HepG2 (cell line): ENCODE data around the gene NR1H2. TPM values are rescaled to one million over a fixed set of nuclear protein-coding genes. Genes with fewer than 3 reads are reported as not detected.

Experiments used
- CAMTA2 ChIP-seq: sonication (generic); formaldehyde crosslinking; IDR thresholded peaks from 2 replicates; pipeline ENCODE4 v1.4.0; 2020; ENCODE audit warnings: mild to moderate bottlenecking, missing genetic modification reagents, borderline replicate concordance
- CHD2 ChIP-seq: IDR thresholded peaks from 2 replicates; pipeline ENCODE4 v1.6.1; 2011; ENCODE audit warnings: low read depth, low read length, improper control_type of control experiment
- DBP ChIP-seq: sonication (generic); formaldehyde crosslinking; IDR thresholded peaks from 2 replicates; pipeline ENCODE4 v1.4.0; 2020; ENCODE audit warnings: missing genetic modification reagents; ENCODE audit errors: not compliant biosample characterization
- DZIP1 ChIP-seq: sonication (generic); formaldehyde crosslinking; IDR thresholded peaks from 2 replicates; pipeline ENCODE4 v1.5.0; 2020; ENCODE audit warnings: mild to moderate bottlenecking, missing genetic modification reagents
- HDAC1 ChIP-seq: sonication (generic); formaldehyde crosslinking; IDR thresholded peaks from 2 replicates; pipeline ENCODE4 v1.5.1; 2020; ENCODE audit warnings: mild to moderate bottlenecking, missing genetic modification reagents
- HMG20A ChIP-seq: IDR thresholded peaks from 2 replicates; pipeline ENCODE4 v1.6.1; 2016; ENCODE audit warnings: borderline replicate concordance
- JUN ChIP-seq: sonication (generic); formaldehyde crosslinking; IDR thresholded peaks from 2 replicates; pipeline ENCODE4 v1.4.0; 2020; ENCODE audit warnings: mild to moderate bottlenecking, missing genetic modification reagents
- MYPOP ChIP-seq: sonication (generic); formaldehyde crosslinking; IDR thresholded peaks from 2 replicates; pipeline ENCODE4 v1.8.1; 2023; ENCODE audit warnings: mild to moderate bottlenecking, moderate library complexity, missing genetic modification reagents
- NKX3-1 ChIP-seq: sonication (generic); formaldehyde crosslinking; IDR thresholded peaks from 2 replicates; pipeline ENCODE4 v1.5.0; 2020; ENCODE audit warnings: missing genetic modification reagents
- RFXANK ChIP-seq: IDR thresholded peaks from 2 replicates; pipeline ENCODE4 v1.6.1; 2016
- SALL1 ChIP-seq: sonication (generic); formaldehyde crosslinking; IDR thresholded peaks from 2 replicates; pipeline ENCODE4 v1.8.0; 2022; ENCODE audit warnings: mild to moderate bottlenecking, missing genetic modification reagents
- STAT6 ChIP-seq: sonication (generic); formaldehyde crosslinking; IDR thresholded peaks from 2 replicates; pipeline ENCODE4 v1.4.0; 2020; ENCODE audit warnings: missing genetic modification reagents, mild to moderate bottlenecking, borderline replicate concordance
- TCF12 ChIP-seq, 2 experiments: fragments of 450-650 bp in 1 of 2; sonication (generic) in 1 of 2; formaldehyde crosslinking in 1 of 2; IDR thresholded peaks; 2 replicates each; pipeline versions ENCODE4 v1.6.1 to v1.8.0; 2017 to 2022; ENCODE audit warnings: antibody characterized with exemption in 1 of 2, mild to moderate bottlenecking in 1 of 2, missing genetic modification reagents in 1 of 2, moderate library complexity in 1 of 2
- TEAD2 ChIP-seq: sonication (generic); formaldehyde crosslinking; IDR thresholded peaks from 2 replicates; pipeline ENCODE4 v1.9.0; 2021; ENCODE audit warnings: missing genetic modification reagents
- ZBTB49 ChIP-seq: sonication (generic); formaldehyde crosslinking; IDR thresholded peaks from 2 replicates; pipeline ENCODE4 v1.4.0; 2020; ENCODE audit warnings: missing genetic modification reagents, borderline replicate concordance
- ZFP37 ChIP-seq: sonication (generic); formaldehyde crosslinking; IDR thresholded peaks from 2 replicates; pipeline ENCODE4 v1.4.0; 2020; ENCODE audit warnings: missing genetic modification reagents, borderline replicate concordance
- ZNF20 ChIP-seq: sonication (generic); formaldehyde crosslinking; IDR thresholded peaks from 2 replicates; pipeline ENCODE4 v1.4.0; 2020; ENCODE audit warnings: mild to moderate bottlenecking, moderate library complexity, missing genetic modification reagents
- ZNF326 ChIP-seq: sonication (generic); formaldehyde crosslinking; IDR thresholded peaks from 2 replicates; pipeline ENCODE4 v1.4.0; 2020; ENCODE audit warnings: missing genetic modification reagents, borderline replicate concordance
- ZNF83 ChIP-seq: sonication (generic); formaldehyde crosslinking; IDR thresholded peaks from 2 replicates; pipeline ENCODE4 v1.4.0; 2020; ENCODE audit warnings: missing genetic modification reagents, mild to moderate bottlenecking, borderline replicate concordance
- polyA plus RNA-seq, 8 experiments: library from polyadenylated mRNA; depleted of rRNA in 3 of 8; stranded (reverse) in 7 of 8; unstranded in 1 of 8; fragments of >200 nt; fragmentation: Illumina TruSeq in 4 of 8; extraction: Trizol in 4 of 8; gene quantifications; 2 replicates each; pipeline versions ENCODE4 v1.2.1 to v1.2.3, GENCODE V29; 2011 to 2016; ENCODE audit warnings: low read depth in 4 of 8, missing spikeins in 1 of 8, mixed read lengths in 1 of 8; ENCODE audit not compliant: insufficient read depth in 1 of 8
- total RNA-seq, 5 experiments: library from RNA; depleted of rRNA; stranded (reverse); fragments of >200 nt; fragmentation: Illumina TruSeq; extraction: Trizol; gene quantifications; 2 replicates each; pipeline ENCODE4 v1.2.3, GENCODE V29; 2016; ENCODE audit warnings: low read depth in 1 of 5

The NR1H2 gene
- total and polyA plus RNA-seq, 2 of the 13 experiments (the other 11 are each of a cell fraction or from before 2014, with no cell fraction given): 10.3 to 13.5 TPM

GRCh38 chr19:50431343-50432220, 55.3 kb downstream of the NR1H2 start (continued):
- TF ChIP-seq DZIP1 (no peak), MYPOP (CRISPR knock-in tag) (no peak), CHD2 (peak; percentile 86), TCF12 (IDR thresholded peaks at IDR 0.05) (no peak), TCF12 (CRISPR knock-in tag; IDR thresholded peaks at IDR 0.05) (no peak), ZFP37 (CRISPR knock-in tag) (no peak), ZNF20 (no peak), CAMTA2 (CRISPR knock-in tag) (no peak), NKX3-1 (CRISPR knock-in tag) (no peak), TEAD2 (CRISPR knock-in tag) (no peak), ZNF326 (no peak), STAT6 (CRISPR knock-in tag) (no peak), DBP (CRISPR knock-in tag) (no peak), RFXANK (CRISPR knock-in tag) (peak; percentile 100), ZBTB49 (CRISPR knock-in tag) (no peak), SALL1 (CRISPR knock-in tag) (peak; percentile 77), JUN (no peak), ZNF83 (no peak), HMG20A (CRISPR knock-in tag) (no peak; the same call in 1 of the 2 replicates), HDAC1 (CRISPR knock-in tag) (peak; percentile 24; the same call in 1 of the 2 replicates)
